ENCODE data around the gene ADAMTS8. TPM values are rescaled to one million over a fixed set of nuclear protein-coding genes. Genes with fewer than 3 reads are reported as not detected.

ADAMTS8 gene
- total RNA-seq, 2 experiments from 2014 or later = not detected

DNA sequence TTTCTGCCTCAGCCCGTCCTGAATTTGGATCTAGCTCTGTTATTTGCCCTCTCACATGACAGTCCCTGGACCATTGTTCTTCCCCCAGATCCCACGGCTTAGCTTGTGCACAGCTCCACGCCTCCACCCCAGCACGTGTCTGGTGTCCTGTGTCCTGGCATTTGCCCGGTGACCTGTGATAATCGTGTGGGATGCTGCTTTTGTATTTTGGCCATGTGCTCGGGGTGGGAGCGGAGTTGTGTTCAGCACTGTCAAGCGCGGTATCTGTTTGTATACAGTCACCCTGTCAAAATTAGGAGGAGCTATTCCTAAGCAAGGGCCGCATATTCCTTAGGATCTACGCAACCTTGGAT, 11.9 kb downstream of the ADAMTS8 start:
- H3K27ac Mint-ChIP-seq = no peak overlapping the region
- H3K4me1 Mint-ChIP-seq (ENCODE audit: low read depth) = no peaks in the 10 kb centered on the region
- H3K36me3 Mint-ChIP-seq (ENCODE audit: low read depth) = no peaks in the 10 kb centered on the region
- CTCF ChIA-PET = interaction anchor here (2.9 kb wide), 1 partner anchor 18 kb away, joined by 7 read pairs; no protein-coding TSS in a partner anchor
- H3K27me3 Mint-ChIP-seq = peaks cover 2% of the 10 kb centered on the region
- DNase-seq (no peak), ATAC-seq (no peak)
- POLR2A ChIA-PET = no interaction called here
- TF ChIP-seq, protein P1, sequence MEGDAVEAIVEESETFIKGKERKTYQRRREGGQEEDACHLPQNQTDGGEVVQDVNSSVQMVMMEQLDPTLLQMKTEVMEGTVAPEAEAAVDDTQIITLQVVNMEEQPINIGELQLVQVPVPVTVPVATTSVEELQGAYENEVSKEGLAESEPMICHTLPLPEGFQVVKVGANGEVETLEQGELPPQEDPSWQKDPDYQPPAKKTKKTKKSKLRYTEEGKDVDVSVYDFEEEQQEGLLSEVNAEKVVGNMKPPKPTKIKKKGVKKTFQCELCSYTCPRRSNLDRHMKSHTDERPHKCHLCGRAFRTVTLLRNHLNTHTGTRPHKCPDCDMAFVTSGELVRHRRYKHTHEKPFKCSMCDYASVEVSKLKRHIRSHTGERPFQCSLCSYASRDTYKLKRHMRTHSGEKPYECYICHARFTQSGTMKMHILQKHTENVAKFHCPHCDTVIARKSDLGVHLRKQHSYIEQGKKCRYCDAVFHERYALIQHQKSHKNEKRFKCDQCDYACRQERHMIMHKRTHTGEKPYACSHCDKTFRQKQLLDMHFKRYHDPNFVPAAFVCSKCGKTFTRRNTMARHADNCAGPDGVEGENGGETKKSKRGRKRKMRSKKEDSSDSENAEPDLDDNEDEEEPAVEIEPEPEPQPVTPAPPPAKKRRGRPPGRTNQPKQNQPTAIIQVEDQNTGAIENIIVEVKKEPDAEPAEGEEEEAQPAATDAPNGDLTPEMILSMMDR (IDR thresholded peaks at IDR 0.05) = no peak
- intact Hi-C loops (cut with micrococcal nuclease) = no loop called here
- H3K9me3 Mint-ChIP-seq = no peaks in the 10 kb centered on the region
- no peak overlapping the region for H3K4me3 Mint-ChIP-seq

DNA sequence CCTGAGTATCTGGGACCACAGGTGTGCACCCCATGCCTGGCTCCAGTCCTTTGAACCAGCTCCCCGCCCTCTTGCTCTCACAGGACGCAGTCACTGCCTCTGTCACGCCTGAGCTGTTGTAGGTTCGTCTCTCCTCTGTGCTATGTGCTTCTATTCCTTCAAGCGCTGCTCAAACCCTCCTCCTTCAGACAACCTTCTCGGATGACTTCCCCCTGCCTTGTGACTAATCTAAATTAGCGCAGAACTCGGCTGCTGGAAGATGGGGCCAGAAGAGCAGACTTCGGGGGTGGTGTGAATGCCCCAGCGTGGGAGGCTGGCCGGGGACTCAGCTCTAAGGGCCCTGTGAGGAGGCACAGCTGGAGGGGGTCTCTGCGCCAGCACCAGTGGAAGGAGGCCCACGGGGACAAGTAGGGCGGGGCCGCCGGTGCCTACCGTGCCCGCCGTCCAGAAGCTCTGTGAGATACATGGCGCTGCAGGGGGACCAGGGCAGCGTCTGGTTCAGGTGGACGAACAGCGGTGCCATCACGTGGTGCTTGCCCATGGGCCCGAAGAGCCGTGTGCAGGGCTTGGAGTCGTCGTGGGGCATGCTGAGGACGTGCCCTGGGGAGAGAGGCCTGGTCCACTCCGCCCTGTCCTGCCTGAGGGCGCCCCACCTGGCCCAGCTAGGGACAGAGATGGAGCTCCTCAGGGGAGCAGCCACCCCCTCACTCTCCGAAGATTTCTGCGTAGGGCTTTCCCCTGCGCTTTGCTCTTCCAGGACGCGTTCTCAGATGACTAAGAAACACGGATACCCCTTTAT, 12.5 kb downstream of the ADAMTS8 start:
- ATAC-seq (no peak), DNase-seq (no peak)
- Mint-ChIP-seq H3K4me1 (ENCODE audit: low read depth) (no peaks in the 10 kb centered on the region), H3K4me3 (no peak overlapping the region), H3K9me3 (no peaks in the 10 kb centered on the region), H3K36me3 (ENCODE audit: low read depth) (no peaks in the 10 kb centered on the region), H3K27me3 (no peaks in the 10 kb centered on the region), H3K27ac (no peak overlapping the region)
- ChIA-PET CTCF (interaction anchor here (0.7 to 2.9 kb wide), 2 partner anchors 17 to 19 kb away, joined by 3 to 7 read pairs; no protein-coding TSS in a partner anchor), POLR2A (no interaction called here)
- TF ChIP-seq, protein P1 (IDR thresholded peaks at IDR 0.05) = no peak
- intact Hi-C loops (cut with micrococcal nuclease) = no loop called here

DNA sequence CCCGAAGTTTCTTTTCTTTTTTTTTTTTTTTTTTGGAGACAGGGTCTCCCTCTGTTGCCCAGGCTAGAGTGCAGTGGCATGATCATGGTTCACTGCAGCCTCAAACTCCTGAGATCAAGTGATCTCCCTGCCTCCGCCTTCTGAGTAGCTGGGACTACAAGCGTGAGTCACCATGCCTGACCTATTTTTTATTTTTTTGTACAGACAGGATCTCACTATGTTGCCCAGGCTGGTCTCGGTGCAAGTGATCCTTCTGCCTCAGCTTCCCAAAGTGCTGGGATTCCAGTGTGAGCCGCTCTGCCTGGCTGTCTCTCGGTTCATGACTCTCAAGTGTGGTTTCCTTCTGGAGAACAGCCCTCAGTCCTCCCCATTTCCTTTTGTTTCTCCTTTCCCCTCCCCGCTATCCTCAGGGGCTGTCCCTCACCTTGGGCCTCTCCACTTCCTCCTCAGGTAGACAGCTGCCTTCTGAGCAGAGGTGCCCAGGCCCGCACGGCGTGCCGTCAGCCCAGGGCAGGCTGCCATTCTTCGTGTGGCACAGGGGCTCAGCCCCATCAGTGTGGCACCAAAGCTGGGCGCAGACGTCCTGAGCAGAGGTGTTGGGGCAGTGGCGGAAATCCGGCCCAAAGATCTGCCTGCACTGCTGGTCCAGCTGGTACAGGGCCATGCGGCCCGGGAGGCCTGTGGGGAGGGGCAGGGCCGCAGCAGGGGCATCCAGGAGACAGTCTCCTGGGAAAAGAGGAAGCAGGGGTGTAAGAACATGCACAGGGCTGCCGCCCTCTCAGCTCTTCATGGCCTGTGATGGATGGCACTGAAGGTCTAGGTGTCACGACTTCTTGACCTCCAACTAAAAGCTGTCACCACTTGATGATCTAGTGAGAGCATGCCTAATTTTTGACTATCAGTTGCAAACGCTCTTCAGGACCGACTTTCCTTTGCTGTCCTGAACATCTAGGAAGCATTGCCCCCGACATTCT, 14.0 kb downstream of the ADAMTS8 start:
- no peaks in the 10 kb centered on the region for H3K36me3 Mint-ChIP-seq (ENCODE audit: low read depth)
- no peak overlapping the region for H3K27ac Mint-ChIP-seq
- ATAC-seq = no peak
- ChIA-PET CTCF (interaction anchor here (0.7 to 2.9 kb wide), 3 partner anchors 18 to 448 kb away, joined by 3 to 7 read pairs (median 3); no protein-coding TSS in a partner anchor), POLR2A (no interaction called here)
- TF ChIP-seq, protein P1 (IDR thresholded peaks at IDR 0.05) = no peak
- H3K4me1 Mint-ChIP-seq (ENCODE audit: low read depth) = no peaks in the 10 kb centered on the region
- intact Hi-C loops (cut with micrococcal nuclease) = no loop called here
- H3K9me3 Mint-ChIP-seq = no peaks in the 10 kb centered on the region
- no peak overlapping the region for H3K4me3 Mint-ChIP-seq
- DNase-seq = no peak
- H3K27me3 Mint-ChIP-seq = no peaks in the 10 kb centered on the region

DNA sequence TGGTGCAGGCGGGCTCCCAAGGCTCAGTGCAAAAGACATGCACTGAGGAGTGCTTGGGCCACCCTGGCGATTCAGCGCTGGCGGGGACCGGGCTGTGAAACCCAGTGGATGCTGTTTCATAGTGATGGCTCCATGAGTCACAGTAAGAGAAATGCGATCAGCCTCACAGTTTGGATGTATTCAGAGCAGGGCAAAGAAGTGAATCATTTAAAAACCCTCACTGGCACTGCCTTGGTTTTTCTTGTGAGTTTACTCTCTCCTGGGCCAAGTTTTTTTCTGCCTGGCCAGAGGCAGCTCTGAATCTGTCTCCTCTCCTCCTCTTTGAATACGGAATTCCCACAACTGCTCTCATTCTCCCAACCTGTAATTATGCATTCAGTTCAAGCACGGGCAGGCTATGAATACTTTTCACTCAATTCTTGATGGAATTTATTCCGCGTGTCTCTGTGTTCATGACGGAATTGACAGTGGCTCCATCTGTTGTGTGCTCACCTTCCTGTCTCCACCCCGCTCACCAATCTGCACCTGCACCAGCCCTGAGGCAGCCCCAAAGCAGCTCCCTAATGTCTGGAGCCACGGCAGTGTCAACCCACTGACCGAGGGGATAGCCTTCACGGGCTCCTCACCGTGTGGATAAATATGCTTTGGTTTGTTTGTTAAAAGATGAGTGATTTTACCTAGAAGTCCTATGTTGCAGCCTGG, 14.9 kb downstream of the ADAMTS8 start:
- Mint-ChIP-seq H3K9me3 (no peaks in the 10 kb centered on the region), H3K4me1 (ENCODE audit: low read depth) (no peaks in the 10 kb centered on the region), H3K27me3 (no peaks in the 10 kb centered on the region), H3K36me3 (ENCODE audit: low read depth) (no peaks in the 10 kb centered on the region), H3K27ac (no peak overlapping the region), H3K4me3 (no peak overlapping the region)
- DNase-seq = no peak
- peak; percentile 47 for ATAC-seq
- intact Hi-C loops (cut with micrococcal nuclease) = no loop called here
- ChIA-PET CTCF (interaction anchor here (0.7 to 1.0 kb wide), 3 partner anchors 17 to 449 kb away, joined by 3 read pairs; no protein-coding TSS in a partner anchor), POLR2A (no interaction called here)
- TF ChIP-seq, protein P1 (IDR thresholded peaks at IDR 0.05) = no peak

Measured in activated CD8-positive, alpha-beta T cell treated with anti-CD3 and anti-CD28 coated beads for 36 hours (primary cell).